ENCODE results near the gene ARL6. TPM values are rescaled to one million over a fixed set of nuclear protein-coding genes. Genes with fewer than 3 reads are reported as not detected.

Gene ARL6
- total RNA-seq, 1 experiment from 2014 or later, result 5.2 TPM

GRCh38 chr3:97793420-97794019 lies 29.0 kb downstream of the ARL6 start:
- peak; percentile 22 for DNase-seq
- no peaks in the 10 kb centered on the region for H3K4me1 Mint-ChIP-seq (ENCODE audit: low read depth, unreplicated experiment)
- CTCF ChIA-PET, result no interaction called here
- no peak overlapping the region for H3K4me3 Mint-ChIP-seq (ENCODE audit: low read depth, unreplicated experiment)
- H3K27ac Mint-ChIP-seq (ENCODE audit: unreplicated experiment), result no peak overlapping the region
- peak; percentile 37 for TF ChIP-seq CTCF (IDR thresholded peaks at IDR 0.05; ENCODE audit: unreplicated experiment)
- intact Hi-C loops (cut with micrococcal nuclease; ENCODE audit: unreplicated experiment), result loop anchor here (1.0 to 10.0 kb wide), 3 partner anchors 151 to 234 kb away; no protein-coding TSS in a partner anchor
- H3K36me3 Mint-ChIP-seq (ENCODE audit: insufficient read depth, unreplicated experiment), result no peaks in the 10 kb centered on the region
- no peaks in the 10 kb centered on the region for H3K27me3 Mint-ChIP-seq (ENCODE audit: unreplicated experiment)
- BruUV-seq (replicated peaks), result no TSS peak
- no peaks in the 10 kb centered on the region for H3K9me3 Mint-ChIP-seq (ENCODE audit: low read depth, unreplicated experiment)

- H3K9me3 Mint-ChIP-seq (ENCODE audit: low read depth, unreplicated experiment), result no peaks in the 10 kb centered on the region
- no peak for DNase-seq
- BruUV-seq (replicated peaks), result no TSS peak
- H3K4me3 Mint-ChIP-seq (ENCODE audit: low read depth, unreplicated experiment), result no peak overlapping the region
- H3K4me1 Mint-ChIP-seq (ENCODE audit: low read depth, unreplicated experiment), result no peaks in the 10 kb centered on the region
- H3K27me3 Mint-ChIP-seq (ENCODE audit: unreplicated experiment), result no peaks in the 10 kb centered on the region
- no peaks in the 10 kb centered on the region for H3K36me3 Mint-ChIP-seq (ENCODE audit: insufficient read depth, unreplicated experiment)
- no peak for TF ChIP-seq CTCF (IDR thresholded peaks at IDR 0.05; ENCODE audit: unreplicated experiment)
- intact Hi-C loops (cut with micrococcal nuclease; ENCODE audit: unreplicated experiment), result loop anchor here (5.0 to 10.0 kb wide), 2 partner anchors 101 to 149 kb away; no protein-coding TSS in a partner anchor
- CTCF ChIA-PET, result interaction anchor here (1.9 kb wide), 1 partner anchor 228 kb away, joined by 4 read pairs; no protein-coding TSS in a partner anchor
- no peak overlapping the region for H3K27ac Mint-ChIP-seq (ENCODE audit: unreplicated experiment)
Measured at GRCh38 chr3:97795951-97796350, 31.4 kb downstream of the ARL6 start.

- Mint-ChIP-seq H3K9me3 (ENCODE audit: low read depth, unreplicated experiment) (no peaks in the 10 kb centered on the region), H3K27ac (ENCODE audit: unreplicated experiment) (no peak overlapping the region), H3K27me3 (ENCODE audit: unreplicated experiment) (no peaks in the 10 kb centered on the region), H3K4me1 (ENCODE audit: low read depth, unreplicated experiment) (no peaks in the 10 kb centered on the region), H3K4me3 (ENCODE audit: low read depth, unreplicated experiment) (no peak overlapping the region), H3K36me3 (ENCODE audit: insufficient read depth, unreplicated experiment) (no peaks in the 10 kb centered on the region)
- CTCF ChIA-PET, result no interaction called here
- BruUV-seq (replicated peaks), result no TSS peak
- TF ChIP-seq CTCF (IDR thresholded peaks at IDR 0.05; ENCODE audit: unreplicated experiment), result no peak
- intact Hi-C loops (cut with micrococcal nuclease; ENCODE audit: unreplicated experiment), result no loop called here
- no peak for DNase-seq
Measured at GRCh38 chr3:97804471-97804870, 39.9 kb downstream of the ARL6 start.

GRCh38 chr3:97810779-97811390 lies 46.3 kb downstream of the ARL6 start:
- intact Hi-C loops (cut with micrococcal nuclease; ENCODE audit: unreplicated experiment), result no loop called here
- CTCF ChIA-PET, result no interaction called here
- H3K4me3 Mint-ChIP-seq (ENCODE audit: low read depth, unreplicated experiment), result no peak overlapping the region
- H3K27me3 Mint-ChIP-seq (ENCODE audit: unreplicated experiment), result no peaks in the 10 kb centered on the region
- no peak overlapping the region for H3K27ac Mint-ChIP-seq (ENCODE audit: unreplicated experiment)
- TF ChIP-seq CTCF (IDR thresholded peaks at IDR 0.05; ENCODE audit: unreplicated experiment), result no peak
- no peaks in the 10 kb centered on the region for H3K9me3 Mint-ChIP-seq (ENCODE audit: low read depth, unreplicated experiment)
- BruUV-seq (replicated peaks), result no TSS peak
- no peak for DNase-seq
- no peaks in the 10 kb centered on the region for H3K4me1 Mint-ChIP-seq (ENCODE audit: low read depth, unreplicated experiment)
- no peaks in the 10 kb centered on the region for H3K36me3 Mint-ChIP-seq (ENCODE audit: insufficient read depth, unreplicated experiment)
